ENCODE results near the gene HELZ. TPM values are rescaled to one million over a fixed set of nuclear protein-coding genes. Genes with fewer than 3 reads are reported as not detected.

The HELZ gene
- total RNA-seq, 2 experiments from 2014 or later = 47.9 to 53.9 TPM

- Mint-ChIP-seq H3K27me3 (no peaks in the 10 kb centered on the region), H3K4me3 (no peak overlapping the region), H3K4me1 (no peaks in the 10 kb centered on the region), H3K36me3 (peaks cover 23% of the 10 kb centered on the region), H3K27ac (no peak overlapping the region), H3K9me3 (no peaks in the 10 kb centered on the region)
- DNase-seq = no peak
These were observed 176.0 kb downstream of the HELZ start for GRCh38 chr17:67068999-67069398.

- no peak overlapping the region for H3K27ac Mint-ChIP-seq
- DNase-seq = no peak
- no peaks in the 10 kb centered on the region for H3K27me3 Mint-ChIP-seq
- no peaks in the 10 kb centered on the region for H3K4me1 Mint-ChIP-seq
- no peaks in the 10 kb centered on the region for H3K9me3 Mint-ChIP-seq
- no peak overlapping the region for H3K4me3 Mint-ChIP-seq
- H3K36me3 Mint-ChIP-seq = peaks cover 20% of the 10 kb centered on the region
These were observed 177.2 kb downstream of the HELZ start for GRCh38 chr17:67067571-67068482.

GRCh38 chr17:67066717-67067116, 178.3 kb downstream of the HELZ start:
- peaks cover 13% of the 10 kb centered on the region for H3K36me3 Mint-ChIP-seq
- no peak overlapping the region for H3K4me3 Mint-ChIP-seq
- H3K27me3 Mint-ChIP-seq = no peaks in the 10 kb centered on the region
- no peaks in the 10 kb centered on the region for H3K9me3 Mint-ChIP-seq
- no peaks in the 10 kb centered on the region for H3K4me1 Mint-ChIP-seq
- DNase-seq = no peak
- H3K27ac Mint-ChIP-seq = no peak overlapping the region

GRCh38 chr17:67063141-67063540, 181.9 kb downstream of the HELZ start:
- Mint-ChIP-seq H3K9me3 (no peaks in the 10 kb centered on the region), H3K27ac (no peak overlapping the region), H3K27me3 (no peaks in the 10 kb centered on the region), H3K4me1 (no peaks in the 10 kb centered on the region), H3K36me3 (no peaks in the 10 kb centered on the region), H3K4me3 (no peak overlapping the region)
- no peak for DNase-seq

- no peak overlapping the region for H3K27ac Mint-ChIP-seq
- no peaks in the 10 kb centered on the region for H3K36me3 Mint-ChIP-seq
- no peaks in the 10 kb centered on the region for H3K9me3 Mint-ChIP-seq
- no peak overlapping the region for H3K4me3 Mint-ChIP-seq
- no peaks in the 10 kb centered on the region for H3K27me3 Mint-ChIP-seq
- no peaks in the 10 kb centered on the region for H3K4me1 Mint-ChIP-seq
- DNase-seq = no peak
These were observed 185.6 kb downstream of the HELZ start for GRCh38 chr17:67059372-67059771.

GRCh38 chr17:67058036-67058435, 187.0 kb downstream of the HELZ start:
- Mint-ChIP-seq H3K4me1 (no peaks in the 10 kb centered on the region), H3K36me3 (no peaks in the 10 kb centered on the region), H3K9me3 (no peaks in the 10 kb centered on the region), H3K4me3 (no peak overlapping the region), H3K27ac (no peak overlapping the region), H3K27me3 (no peaks in the 10 kb centered on the region)
- no peak for DNase-seq

- Mint-ChIP-seq H3K36me3 (no peaks in the 10 kb centered on the region), H3K9me3 (no peaks in the 10 kb centered on the region), H3K4me3 (no peak overlapping the region), H3K4me1 (no peaks in the 10 kb centered on the region), H3K27me3 (no peaks in the 10 kb centered on the region), H3K27ac (no peak overlapping the region)
- DNase-seq = no peak
These were observed 188.1 kb downstream of the HELZ start for GRCh38 chr17:67056746-67057490.

GRCh38 chr17:67055811-67056745, 188.9 kb downstream of the HELZ start:
- no peak overlapping the region for H3K27ac Mint-ChIP-seq
- H3K36me3 Mint-ChIP-seq = no peaks in the 10 kb centered on the region
- no peak overlapping the region for H3K4me3 Mint-ChIP-seq
- H3K9me3 Mint-ChIP-seq = no peaks in the 10 kb centered on the region
- H3K4me1 Mint-ChIP-seq = no peaks in the 10 kb centered on the region
- no peaks in the 10 kb centered on the region for H3K27me3 Mint-ChIP-seq
- no peak for DNase-seq

GRCh38 chr17:67055041-67055443, 190.0 kb downstream of the HELZ start:
- H3K4me1 Mint-ChIP-seq = no peaks in the 10 kb centered on the region
- no peak for DNase-seq
- no peaks in the 10 kb centered on the region for H3K36me3 Mint-ChIP-seq
- H3K9me3 Mint-ChIP-seq = no peaks in the 10 kb centered on the region
- H3K4me3 Mint-ChIP-seq = no peak overlapping the region
- H3K27me3 Mint-ChIP-seq = no peaks in the 10 kb centered on the region
- H3K27ac Mint-ChIP-seq = no peak overlapping the region

GRCh38 chr17:67054608-67055007, 190.4 kb downstream of the HELZ start:
- Mint-ChIP-seq H3K36me3 (no peaks in the 10 kb centered on the region), H3K4me3 (no peak overlapping the region)

GRCh38 chr17:67054011-67054591, 190.9 kb downstream of the HELZ start:
- Mint-ChIP-seq H3K27ac (no peak overlapping the region), H3K4me1 (no peaks in the 10 kb centered on the region)
- DNase-seq = no peak

More at GRCh38 chr17:67054608-67055007, 190.4 kb downstream of the HELZ start:
- no peak for DNase-seq
- Mint-ChIP-seq H3K27me3 (no peaks in the 10 kb centered on the region), H3K9me3 (no peaks in the 10 kb centered on the region), H3K4me1 (no peaks in the 10 kb centered on the region), H3K27ac (no peak overlapping the region)

GRCh38 chr17:67053438-67054000, 191.5 kb downstream of the HELZ start:
- Mint-ChIP-seq H3K27ac (no peak overlapping the region), H3K9me3 (peaks cover 10% of the 10 kb centered on the region), H3K4me1 (no peaks in the 10 kb centered on the region), H3K27me3 (no peaks in the 10 kb centered on the region), H3K36me3 (peaks cover 2% of the 10 kb centered on the region), H3K4me3 (no peak overlapping the region)
- DNase-seq = no peak

More at GRCh38 chr17:67054011-67054591, 190.9 kb downstream of the HELZ start:
- Mint-ChIP-seq H3K9me3 (peaks cover 4% of the 10 kb centered on the region), H3K4me3 (no peak overlapping the region), H3K27me3 (no peaks in the 10 kb centered on the region), H3K36me3 (no peaks in the 10 kb centered on the region)

GRCh38 chr17:67052720-67053437, 192.1 kb downstream of the HELZ start:
- H3K9me3 Mint-ChIP-seq = peaks cover 15% of the 10 kb centered on the region
- H3K4me3 Mint-ChIP-seq = no peak overlapping the region
- peaks cover 4% of the 10 kb centered on the region for H3K36me3 Mint-ChIP-seq
- DNase-seq = no peak
- H3K27ac Mint-ChIP-seq = no peak overlapping the region
- no peaks in the 10 kb centered on the region for H3K4me1 Mint-ChIP-seq
- no peaks in the 10 kb centered on the region for H3K27me3 Mint-ChIP-seq

GRCh38 chr17:67051837-67052236, 193.2 kb downstream of the HELZ start:
- H3K4me3 Mint-ChIP-seq = no peak overlapping the region
- no peaks in the 10 kb centered on the region for H3K27me3 Mint-ChIP-seq
- H3K9me3 Mint-ChIP-seq = peaks cover 21% of the 10 kb centered on the region
- H3K27ac Mint-ChIP-seq = no peak overlapping the region
- DNase-seq = no peak
- no peaks in the 10 kb centered on the region for H3K4me1 Mint-ChIP-seq
- peaks cover 11% of the 10 kb centered on the region for H3K36me3 Mint-ChIP-seq

Measured in activated naive CD8-positive, alpha-beta T cell treated with anti-CD3 and anti-CD28 coated beads for 36 hours (primary cell).